ENCODE data around the gene SPARC. TPM values are rescaled to one million over a fixed set of nuclear protein-coding genes. Genes with fewer than 3 reads are reported as not detected.

The SPARC gene
- total RNA-seq, 1 donor from 2014 or later = 935 TPM

GRCh38 chr5:151617841-151618710, 68.6 kb downstream of the SPARC start:
- no peak overlapping the region for H3K27ac ChIP-seq
- no peaks in the 10 kb centered on the region for H3K27me3 ChIP-seq
- no peaks in the 10 kb centered on the region for H3K4me1 ChIP-seq
- DNase-seq (ENCODE audit: low spot score in 2 of 2) = no peak
- H3K9me3 ChIP-seq = no peaks in the 10 kb centered on the region
- no peaks in the 10 kb centered on the region for H3K36me3 ChIP-seq
- no peak for TF ChIP-seq CTCF (IDR thresholded peaks at IDR 0.05)
- H3K4me3 ChIP-seq = no peak overlapping the region
- intact Hi-C loops (cut with DNase I) = no loop called here

GRCh38 chr5:151617383-151617840, 69.3 kb downstream of the SPARC start:
- no peaks in the 10 kb centered on the region for H3K9me3 ChIP-seq
- no peaks in the 10 kb centered on the region for H3K4me1 ChIP-seq
- H3K27me3 ChIP-seq = no peaks in the 10 kb centered on the region
- no peak for TF ChIP-seq CTCF (IDR thresholded peaks at IDR 0.05)
- intact Hi-C loops (cut with DNase I) = no loop called here
- no peak overlapping the region for H3K27ac ChIP-seq
- no peaks in the 10 kb centered on the region for H3K36me3 ChIP-seq
- no peak for DNase-seq (ENCODE audit: low spot score in 2 of 2)
- no peak overlapping the region for H3K4me3 ChIP-seq

DNA sequence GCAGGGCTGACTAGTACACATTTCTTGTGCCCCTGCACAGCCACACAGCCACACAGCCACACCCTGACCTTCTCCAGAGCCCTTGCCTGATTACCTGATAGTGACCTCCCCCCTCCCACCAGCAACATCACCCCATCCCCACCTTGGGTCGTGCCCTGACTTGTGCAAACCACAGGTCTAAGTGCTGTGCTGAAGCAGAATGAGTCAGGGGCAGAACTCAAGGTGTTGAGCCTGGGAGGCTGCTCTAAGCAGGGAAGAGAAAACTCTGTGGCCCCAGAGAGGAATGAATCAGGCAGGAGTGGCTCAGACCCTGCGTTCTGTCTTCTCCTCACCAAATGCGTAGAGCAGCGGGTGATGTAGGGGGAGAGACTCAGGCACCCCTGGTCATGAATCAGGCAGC, 71.3 kb downstream of the SPARC start:
- Histone ChIP-seq H3K4me3 (no peak overlapping the region), H3K36me3 (no peaks in the 10 kb centered on the region), H3K27me3 (no peaks in the 10 kb centered on the region), H3K4me1 (no peaks in the 10 kb centered on the region), H3K9me3 (no peaks in the 10 kb centered on the region), H3K27ac (no peak overlapping the region)
- no peak for DNase-seq (ENCODE audit: low spot score in 2 of 2)
- intact Hi-C loops (cut with DNase I) = no loop called here
- no peak for TF ChIP-seq CTCF (IDR thresholded peaks at IDR 0.05)

DNA sequence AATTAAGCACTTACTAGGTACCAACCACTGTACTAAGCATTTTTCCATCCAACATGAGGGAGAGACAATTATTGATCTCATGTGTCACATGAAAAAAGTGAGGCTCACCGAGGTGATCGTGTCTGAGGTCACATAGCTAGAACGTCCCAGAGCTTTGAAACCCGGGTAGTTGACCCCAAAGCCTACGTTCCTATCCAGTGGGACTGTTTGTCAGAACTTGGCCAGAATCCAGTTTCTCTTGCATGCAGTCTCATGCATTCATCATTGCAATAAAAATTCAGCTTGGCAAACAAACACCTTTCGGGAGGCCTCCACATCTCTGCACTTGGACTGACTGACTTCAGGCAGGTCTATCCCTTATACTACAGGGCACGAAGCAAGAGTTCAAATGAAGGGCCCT, 72.2 kb downstream of the SPARC start:
- Histone ChIP-seq H3K4me1 (no peaks in the 10 kb centered on the region), H3K4me3 (no peak overlapping the region), H3K27ac (no peak overlapping the region), H3K27me3 (no peaks in the 10 kb centered on the region), H3K36me3 (no peaks in the 10 kb centered on the region), H3K9me3 (no peaks in the 10 kb centered on the region)
- intact Hi-C loops (cut with DNase I) = no loop called here
- TF ChIP-seq CTCF (IDR thresholded peaks at IDR 0.05) = no peak
- DNase-seq (ENCODE audit: low spot score in 2 of 2) = no peak

DNA sequence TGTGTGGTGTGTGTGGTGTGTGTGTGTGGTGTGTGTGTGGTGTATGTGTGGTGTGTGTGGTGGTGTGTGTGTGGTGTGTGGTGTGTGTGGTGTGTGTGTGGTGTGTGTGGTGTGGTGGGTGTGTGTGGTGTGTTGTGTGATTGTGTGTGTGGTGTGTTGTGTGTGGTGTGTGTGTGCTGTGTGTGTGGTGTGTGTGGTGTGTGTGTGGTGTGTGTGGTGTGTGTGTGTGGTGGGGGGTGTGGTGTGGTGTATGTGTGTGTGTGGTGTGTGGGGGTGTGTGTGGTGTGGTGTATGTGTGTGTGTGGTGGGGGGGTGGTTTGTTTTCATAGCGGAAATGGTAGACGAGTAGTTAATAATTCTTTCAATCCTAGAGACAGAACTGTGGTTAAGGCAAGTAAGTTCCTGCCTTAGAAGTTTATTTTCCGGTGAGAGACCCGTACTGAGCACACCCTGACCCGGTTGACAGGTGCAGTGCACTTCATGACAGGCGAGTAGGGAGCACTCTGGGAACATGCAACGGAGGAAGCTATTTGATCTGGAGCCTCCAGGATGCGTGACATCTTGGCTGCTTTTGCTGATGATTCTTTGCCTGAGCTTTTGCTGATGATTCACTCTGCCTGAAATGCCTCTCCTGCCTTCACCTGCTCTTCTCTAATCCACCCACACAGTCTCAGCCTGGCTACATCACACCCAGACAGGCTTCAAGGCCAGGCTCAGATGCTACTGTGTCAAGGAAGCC, 73.9 kb downstream of the SPARC start:
- no peaks in the 10 kb centered on the region for H3K9me3 ChIP-seq
- no peaks in the 10 kb centered on the region for H3K27me3 ChIP-seq
- no peak for TF ChIP-seq CTCF (IDR thresholded peaks at IDR 0.05)
- no peaks in the 10 kb centered on the region for H3K4me1 ChIP-seq
- DNase-seq (ENCODE audit: low spot score in 2 of 2) = no peak
- H3K4me3 ChIP-seq = no peak overlapping the region
- H3K36me3 ChIP-seq = no peaks in the 10 kb centered on the region
- intact Hi-C loops (cut with DNase I) = no loop called here
- H3K27ac ChIP-seq = no peak overlapping the region

Data from ascending aorta (tissue), 2 donors.